Measurements from ENCODE around the gene FBXL7. TPM values are rescaled to one million over a fixed set of nuclear protein-coding genes. Genes with fewer than 3 reads are reported as not detected.

The FBXL7 gene
- total and polyA plus RNA-seq, 2 donors (not counting 1 experiment from before 2014, with no cell fraction given) = not detected

- H3K27me3 Mint-ChIP-seq = no peaks in the 10 kb centered on the region
- H3K27ac Mint-ChIP-seq = no peak overlapping the region
- peaks cover 3% of the 10 kb centered on the region for H3K9me3 Mint-ChIP-seq (ENCODE audit: insufficient read depth)
- Histone ChIP-seq H2AFZ (ENCODE audit: insufficient read depth, low read depth, low read length, poor library complexity, severe bottlenecking) (no peak overlapping the region), H3K79me2 (ENCODE audit: control insufficient read depth, insufficient read depth, low read length) (no peaks in the 10 kb centered on the region), H3K4me2 (replicated peaks; ENCODE audit: low read depth, low read length, poor library complexity, severe bottlenecking) (no peak overlapping the region), H3K4me1 (ENCODE audit: control insufficient read depth in 2 of 2, insufficient read depth in 2 of 2, low read length in 2 of 2) (no peaks in the 10 kb centered on the region), H3K27me3 (replicated peaks in 1 of 4; ENCODE audit: control extremely low read depth in 1 of 4, control insufficient read depth in 3 of 4, insufficient read depth in 4 of 4, low read length in 3 of 4) (no peaks in the 10 kb centered on the region), H3K4me3 (ENCODE audit: control extremely low read depth in 1 of 5, extremely low read depth in 1 of 5, insufficient read depth in 1 of 5, low read depth in 2 of 5, low read length in 4 of 5) (no peak overlapping the region), H3K36me3 (replicated peaks in 1 of 2; ENCODE audit: control extremely low read depth in 1 of 2, control insufficient read depth in 1 of 2, extremely low read depth in 1 of 2, insufficient read depth in 2 of 2, low read length in 1 of 2) (no peaks in the 10 kb centered on the region), H3K27ac (ENCODE audit: low read length in 2 of 2) (no peak overlapping the region), H3K9me3 (ENCODE audit: control extremely low read depth in 1 of 3, control insufficient read depth in 2 of 3, insufficient read depth in 1 of 3, low read length in 2 of 3) (peaks cover 0 to 3% (median 0%) of the 10 kb centered on the region in 3 donors), H4K20me1 (ENCODE audit: control insufficient read depth, insufficient read depth, low read length, poor library complexity, severe bottlenecking) (no peaks in the 10 kb centered on the region), H3K9ac (ENCODE audit: low read length) (no peak overlapping the region)
- DNase-seq (no peak), ATAC-seq (ENCODE audit: low read depth) (no peak)
- POLR2A ChIA-PET = no interaction called here
- TF ChIP-seq CTCF (IDR thresholded peaks at IDR 0.05) = no peak
- TF ChIP-seq EZH2 (IDR thresholded peaks at IDR 0.05; ENCODE audit: borderline replicate concordance, insufficient read depth, low read depth, low read length, poor library complexity, severe bottlenecking) = no peak
- H3K4me3 Mint-ChIP-seq = no peak overlapping the region
- no peaks in the 10 kb centered on the region for H3K4me1 Mint-ChIP-seq
- 83% methylated on average over 4 of the region's 10 CpGs for WGBS (ENCODE audit: insufficient coverage)
- CTCF ChIA-PET = no interaction called here
- intact Hi-C loops (cut with micrococcal nuclease) = no loop called here
Observed at GRCh38 chr5:15577132-15577531, 77.2 kb downstream of the FBXL7 start.

GRCh38 chr5:15577831-15578230 lies 77.9 kb downstream of the FBXL7 start:
- no peak overlapping the region for H3K4me3 Mint-ChIP-seq
- intact Hi-C loops (cut with micrococcal nuclease) = no loop called here
- Histone ChIP-seq H3K27me3 (replicated peaks in 1 of 4; ENCODE audit: control extremely low read depth in 1 of 4, control insufficient read depth in 3 of 4, insufficient read depth in 4 of 4, low read length in 3 of 4) (no peaks in the 10 kb centered on the region), H3K9ac (ENCODE audit: low read length) (no peak overlapping the region), H2AFZ (ENCODE audit: insufficient read depth, low read depth, low read length, poor library complexity, severe bottlenecking) (no peak overlapping the region), H3K4me1 (ENCODE audit: control insufficient read depth in 2 of 2, insufficient read depth in 2 of 2, low read length in 2 of 2) (no peaks in the 10 kb centered on the region), H3K9me3 (ENCODE audit: control extremely low read depth in 1 of 3, control insufficient read depth in 2 of 3, insufficient read depth in 1 of 3, low read length in 2 of 3) (no peaks in the 10 kb centered on the region), H3K36me3 (replicated peaks in 1 of 2; ENCODE audit: control extremely low read depth in 1 of 2, control insufficient read depth in 1 of 2, extremely low read depth in 1 of 2, insufficient read depth in 2 of 2, low read length in 1 of 2) (no peaks in the 10 kb centered on the region), H3K4me3 (ENCODE audit: control extremely low read depth in 1 of 5, extremely low read depth in 1 of 5, insufficient read depth in 1 of 5, low read depth in 2 of 5, low read length in 4 of 5) (no peak overlapping the region), H3K79me2 (ENCODE audit: control insufficient read depth, insufficient read depth, low read length) (no peaks in the 10 kb centered on the region), H4K20me1 (ENCODE audit: control insufficient read depth, insufficient read depth, low read length, poor library complexity, severe bottlenecking) (no peaks in the 10 kb centered on the region), H3K27ac (ENCODE audit: low read length in 2 of 2) (no peak overlapping the region), H3K4me2 (replicated peaks; ENCODE audit: low read depth, low read length, poor library complexity, severe bottlenecking) (no peak overlapping the region)
- H3K9me3 Mint-ChIP-seq (ENCODE audit: insufficient read depth) = peaks cover 3% of the 10 kb centered on the region
- CTCF ChIA-PET = no interaction called here
- no peak for ATAC-seq (ENCODE audit: low read depth)
- TF ChIP-seq CTCF (IDR thresholded peaks at IDR 0.05) = no peak
- TF ChIP-seq EZH2 (IDR thresholded peaks at IDR 0.05; ENCODE audit: borderline replicate concordance, insufficient read depth, low read depth, low read length, poor library complexity, severe bottlenecking) = no peak
- POLR2A ChIA-PET = no interaction called here
- H3K27ac Mint-ChIP-seq = no peak overlapping the region
- no peak for DNase-seq
- no peaks in the 10 kb centered on the region for H3K27me3 Mint-ChIP-seq
- WGBS (ENCODE audit: insufficient coverage) = no CpG with 5 or more reads among the region's 2 CpGs
- no peaks in the 10 kb centered on the region for H3K4me1 Mint-ChIP-seq

Measured in B cell (primary cell).